ENCODE results near the gene GALNT17.

Gene GALNT17

DNA sequence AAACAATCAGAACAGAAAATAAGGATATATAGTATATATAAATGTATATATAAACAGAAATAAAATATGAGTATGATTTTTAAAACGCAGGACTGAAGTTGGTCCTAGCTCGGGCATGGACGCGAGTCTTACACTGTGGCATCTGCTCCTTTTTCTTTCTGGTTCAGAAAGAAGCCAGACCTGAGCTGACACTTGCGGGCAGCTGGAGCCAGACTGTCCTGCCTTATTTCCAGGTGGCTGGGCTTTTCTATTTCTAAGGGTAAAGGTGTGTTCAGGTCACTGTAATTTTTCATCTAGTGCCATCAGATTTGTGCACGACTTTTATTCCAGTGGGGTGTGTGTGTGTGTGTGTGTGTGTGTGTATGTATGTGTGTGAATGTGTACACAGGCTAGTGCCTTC is 166.4 kb downstream of the GALNT17 start:
- no peak for DNase-seq
- in situ Hi-C loops (cut with HindIII; ENCODE audit: low pct_ligation_motif_present, low sequenced_read_pairs) = no loop called here
- no peak overlapping the region for H3K4me3 ChIP-seq (ENCODE audit: low read depth, low read length)
- H3K36me3 ChIP-seq (replicated peaks) = no peaks in the 10 kb centered on the region
- no peak overlapping the region for H3K27ac ChIP-seq
- H3K27me3 ChIP-seq (replicated peaks) = no peaks in the 10 kb centered on the region
- TF ChIP-seq CTCF (IDR thresholded peaks at IDR 0.05; ENCODE audit: low read depth, low read length, missing control alignments) = no peak

DNA sequence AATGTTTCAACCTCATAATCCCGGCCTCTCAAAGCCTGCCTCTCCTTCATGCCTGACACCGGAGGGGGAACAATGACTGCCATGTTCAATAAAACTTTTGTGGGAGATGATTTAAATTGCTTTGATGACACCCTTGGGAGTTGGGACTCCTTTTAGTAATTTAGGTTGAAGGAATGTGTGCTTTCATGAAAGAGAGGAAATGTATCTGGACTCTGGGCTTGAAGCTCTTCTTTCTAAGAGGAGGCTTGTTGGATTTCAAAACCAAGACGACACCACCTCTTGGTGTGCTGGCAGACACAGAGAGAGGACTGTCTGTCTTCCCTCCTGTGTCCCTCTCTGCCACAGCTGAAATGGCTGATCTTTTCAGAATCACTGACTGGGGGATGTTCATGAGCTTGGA is 168.1 kb downstream of the GALNT17 start:
- no peak for DNase-seq
- in situ Hi-C loops (cut with HindIII; ENCODE audit: low pct_ligation_motif_present, low sequenced_read_pairs) = no loop called here
- Histone ChIP-seq H3K27me3 (replicated peaks) (no peaks in the 10 kb centered on the region), H3K4me3 (ENCODE audit: low read depth, low read length) (no peak overlapping the region), H3K36me3 (replicated peaks) (no peaks in the 10 kb centered on the region), H3K27ac (no peak overlapping the region)
- no peak for TF ChIP-seq CTCF (IDR thresholded peaks at IDR 0.05; ENCODE audit: low read depth, low read length, missing control alignments)

- H3K27me3 ChIP-seq (replicated peaks) = no peaks in the 10 kb centered on the region
- TF ChIP-seq CTCF (IDR thresholded peaks at IDR 0.05; ENCODE audit: low read depth, low read length, missing control alignments) = no peak
- H3K27ac ChIP-seq = no peak overlapping the region
- in situ Hi-C loops (cut with HindIII; ENCODE audit: low pct_ligation_motif_present, low sequenced_read_pairs) = no loop called here
- no peak for DNase-seq
- H3K4me3 ChIP-seq (ENCODE audit: low read depth, low read length) = no peak overlapping the region
- no peaks in the 10 kb centered on the region for H3K36me3 ChIP-seq (replicated peaks)
Observed at GRCh38 chr7:71300603-71301002, 168.7 kb downstream of the GALNT17 start.

GRCh38 chr7:71301167-71301566 is 169.2 kb downstream of the GALNT17 start:
- in situ Hi-C loops (cut with HindIII; ENCODE audit: low pct_ligation_motif_present, low sequenced_read_pairs) = no loop called here
- no peak for TF ChIP-seq CTCF (IDR thresholded peaks at IDR 0.05; ENCODE audit: low read depth, low read length, missing control alignments)
- H3K27me3 ChIP-seq (replicated peaks) = no peaks in the 10 kb centered on the region
- DNase-seq = no peak
- H3K36me3 ChIP-seq (replicated peaks) = no peaks in the 10 kb centered on the region
- no peak overlapping the region for H3K4me3 ChIP-seq (ENCODE audit: low read depth, low read length)
- H3K27ac ChIP-seq = no peak overlapping the region

DNA sequence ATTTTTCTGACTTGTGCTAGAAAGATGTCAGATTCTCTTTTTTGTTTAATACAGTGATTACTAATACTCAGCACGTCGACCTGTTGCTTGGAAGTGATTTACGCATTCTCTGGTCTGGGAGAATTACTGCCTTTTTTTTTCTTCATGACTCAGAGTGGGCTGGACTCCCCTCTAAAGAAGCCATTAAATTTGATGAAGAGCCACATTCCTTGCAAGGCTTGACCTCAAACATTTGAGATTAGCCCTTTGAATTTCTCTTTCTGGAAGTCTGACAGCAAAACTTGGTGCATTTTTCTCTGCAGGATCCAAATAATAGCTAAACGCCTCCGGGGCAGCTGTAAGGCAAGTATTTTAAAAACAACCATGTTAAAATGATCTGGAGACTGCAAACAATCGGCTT is 171.6 kb downstream of the GALNT17 start:
- Histone ChIP-seq H3K27ac (no peak overlapping the region), H3K36me3 (replicated peaks) (no peaks in the 10 kb centered on the region), H3K27me3 (replicated peaks) (no peaks in the 10 kb centered on the region), H3K4me3 (ENCODE audit: low read depth, low read length) (no peak overlapping the region)
- TF ChIP-seq CTCF (IDR thresholded peaks at IDR 0.05; ENCODE audit: low read depth, low read length, missing control alignments) = no peak
- DNase-seq = no peak
- in situ Hi-C loops (cut with HindIII; ENCODE audit: low pct_ligation_motif_present, low sequenced_read_pairs) = no loop called here

DNA sequence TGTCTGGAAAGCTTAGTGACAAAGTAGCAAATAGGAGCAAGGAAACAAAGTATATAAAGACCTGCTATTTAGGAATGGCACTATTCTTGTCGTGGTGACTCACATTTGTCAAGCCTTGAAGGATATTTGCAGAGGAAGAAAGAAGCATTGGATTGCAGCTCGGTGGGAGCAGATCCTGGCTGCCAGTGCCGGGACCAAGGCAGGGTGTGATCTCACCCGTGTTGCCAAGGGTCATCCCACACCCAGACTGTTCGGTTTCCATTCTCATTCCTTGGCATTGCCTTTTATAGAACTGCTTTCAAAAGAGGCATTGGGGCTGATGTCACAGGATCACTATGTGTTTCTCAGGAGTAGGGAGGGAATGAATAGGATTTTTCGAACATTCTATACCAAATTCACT is 176.2 kb downstream of the GALNT17 start:
- Histone ChIP-seq H3K27ac (no peak overlapping the region), H3K36me3 (replicated peaks) (no peaks in the 10 kb centered on the region), H3K4me3 (ENCODE audit: low read depth, low read length) (no peak overlapping the region), H3K27me3 (replicated peaks) (no peaks in the 10 kb centered on the region)
- no peak for TF ChIP-seq CTCF (IDR thresholded peaks at IDR 0.05; ENCODE audit: low read depth, low read length, missing control alignments)
- DNase-seq = no peak
- in situ Hi-C loops (cut with HindIII; ENCODE audit: low pct_ligation_motif_present, low sequenced_read_pairs) = no loop called here
